HG03565 (cell line): ENCODE data around the gene CDK16.
"Not testable (repeated sequence)": the region's sequence is repeated elsewhere in the genome, so short reads cannot be mapped to it uniquely, and the experiment has no call there.

Source experiments
- ATAC-seq: cut with Tn5 transposase; IDR thresholded peaks from one replicate; pipeline ENCODE4 v1.9.1; 2021; ENCODE audit warnings: mild to moderate bottlenecking, moderate library complexity; ENCODE audit not compliant: unreplicated experiment

The CDK16 gene

DNA sequence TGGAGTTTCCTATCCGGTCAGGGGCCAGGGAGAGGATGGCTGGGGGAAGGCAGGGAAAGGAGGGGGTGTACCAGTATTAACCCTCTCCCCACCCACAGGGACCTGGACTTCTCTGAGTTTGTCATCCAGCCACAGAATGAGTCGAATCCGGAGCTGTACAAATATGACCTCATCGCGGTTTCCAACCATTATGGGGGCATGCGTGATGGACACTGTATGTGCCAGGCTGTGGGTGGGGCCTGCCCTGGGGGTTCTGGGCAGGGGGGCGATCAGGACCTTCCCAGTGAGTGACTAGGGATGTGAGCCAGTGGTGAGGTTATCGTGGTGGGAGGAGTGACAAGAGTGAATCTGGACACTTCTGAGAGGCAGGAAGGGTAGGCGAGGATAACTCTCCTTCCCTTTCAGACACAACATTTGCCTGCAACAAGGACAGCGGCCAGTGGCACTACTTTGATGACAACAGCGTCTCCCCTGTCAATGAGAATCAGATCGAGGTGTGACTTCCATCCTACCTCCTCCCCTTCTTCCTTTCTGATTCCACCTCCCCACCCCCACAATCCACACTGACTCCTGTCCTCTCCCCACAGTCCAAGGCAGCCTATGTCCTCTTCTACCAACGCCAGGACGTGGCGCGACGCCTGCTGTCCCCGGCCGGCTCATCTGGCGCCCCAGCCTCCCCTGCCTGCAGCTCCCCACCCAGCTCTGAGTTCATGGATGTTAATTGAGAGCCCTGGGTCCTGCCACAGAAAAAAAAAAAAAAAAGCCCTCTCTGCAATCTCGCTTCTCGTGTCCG is 28.9 kb downstream of the CDK16 start:
- ATAC-seq = no peak

- no peak for ATAC-seq
These were observed 29.5 kb downstream of the CDK16 start for GRCh38 chrX:47247999-47248320.

GRCh38 chrX:47248576-47248975 is 30.1 kb downstream of the CDK16 start:
- ATAC-seq = no peak

GRCh38 chrX:47250017-47250347 is 31.5 kb downstream of the CDK16 start:
- ATAC-seq = no peak

GRCh38 chrX:47257620-47258019 is 39.1 kb downstream of the CDK16 start:
- ATAC-seq = not testable (repeated sequence)

GRCh38 chrX:47264483-47265173 is 46.1 kb downstream of the CDK16 start:
- no peak for ATAC-seq

DNA sequence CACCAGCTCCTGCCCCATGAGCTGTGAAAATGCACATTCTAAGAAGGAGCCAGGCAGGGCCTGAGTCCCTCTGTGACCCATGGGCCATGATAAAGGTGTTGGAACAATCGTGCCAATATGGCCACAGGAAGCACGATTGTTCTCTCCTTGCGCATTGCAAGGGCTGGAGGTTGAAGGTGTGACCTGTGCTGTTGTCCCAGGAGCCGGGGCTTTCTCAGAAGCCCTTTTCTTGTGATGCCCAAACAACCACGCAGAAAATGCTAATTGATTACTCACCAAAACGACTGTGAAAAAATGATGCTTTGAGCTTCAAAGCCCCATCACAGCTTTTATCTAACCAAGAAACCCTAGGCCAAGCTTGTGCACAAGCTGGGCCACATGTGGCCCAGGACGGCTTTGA is 48.2 kb downstream of the CDK16 start:
- no peak for ATAC-seq

DNA sequence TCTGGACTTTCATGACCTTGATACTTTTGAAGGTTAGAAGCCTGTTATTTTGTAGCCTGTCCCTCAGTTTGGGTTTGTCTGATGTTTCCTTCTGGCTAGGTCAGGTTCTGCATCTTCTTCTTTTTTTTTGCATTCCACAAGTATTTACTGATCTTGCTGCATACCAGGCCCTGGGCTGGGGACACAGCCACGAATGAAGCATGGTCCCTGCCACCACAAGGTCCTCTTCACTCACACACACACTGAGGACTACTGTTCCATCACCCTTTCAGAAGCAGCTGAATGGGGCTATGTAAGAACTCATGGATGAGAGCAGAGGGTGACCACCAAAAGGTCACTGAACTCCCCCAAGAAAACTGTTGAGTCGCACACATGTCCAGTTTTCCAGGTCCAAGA is 53.5 kb downstream of the CDK16 start:
- ATAC-seq = no peak

DNA sequence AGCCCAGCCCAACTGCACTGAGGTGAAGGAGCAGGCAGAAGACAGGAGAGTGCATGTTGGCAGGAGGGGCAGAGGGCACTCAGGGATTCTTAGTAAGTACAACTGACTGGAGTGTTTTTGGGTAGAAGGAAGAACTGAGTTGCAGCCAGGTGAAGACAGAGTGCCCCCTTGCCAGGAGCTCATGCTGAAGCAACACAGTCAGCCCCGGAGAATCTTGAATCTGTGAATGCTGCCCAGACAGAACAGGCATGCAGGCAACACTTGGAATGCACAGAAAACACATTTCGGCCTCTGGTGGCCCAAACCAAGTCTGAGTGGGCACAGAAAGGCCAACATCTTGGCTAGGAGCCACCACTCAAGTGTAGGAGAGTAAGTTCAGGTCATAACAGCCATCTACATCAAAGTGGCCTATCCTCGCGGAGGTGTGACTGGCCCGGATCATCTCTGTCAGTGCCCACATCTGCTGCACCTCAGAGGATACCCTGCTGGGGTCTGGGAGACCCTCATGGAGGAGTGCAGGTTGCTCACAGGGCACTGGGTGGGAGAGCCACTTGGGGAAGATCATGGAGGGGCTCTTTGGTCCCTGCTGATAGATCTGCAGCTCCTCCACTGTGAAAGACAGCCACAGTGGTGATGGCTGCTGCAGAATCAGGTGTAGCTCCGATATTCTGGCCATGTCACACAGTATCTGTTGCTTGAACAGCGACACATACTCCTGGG is 54.7 kb downstream of the CDK16 start:
- ATAC-seq = no peak

- ATAC-seq = no peak
These were observed 60.2 kb downstream of the CDK16 start for GRCh38 chrX:47278691-47279090.
